Measurements from ENCODE around the gene NFASC.

Gene NFASC

DNA sequence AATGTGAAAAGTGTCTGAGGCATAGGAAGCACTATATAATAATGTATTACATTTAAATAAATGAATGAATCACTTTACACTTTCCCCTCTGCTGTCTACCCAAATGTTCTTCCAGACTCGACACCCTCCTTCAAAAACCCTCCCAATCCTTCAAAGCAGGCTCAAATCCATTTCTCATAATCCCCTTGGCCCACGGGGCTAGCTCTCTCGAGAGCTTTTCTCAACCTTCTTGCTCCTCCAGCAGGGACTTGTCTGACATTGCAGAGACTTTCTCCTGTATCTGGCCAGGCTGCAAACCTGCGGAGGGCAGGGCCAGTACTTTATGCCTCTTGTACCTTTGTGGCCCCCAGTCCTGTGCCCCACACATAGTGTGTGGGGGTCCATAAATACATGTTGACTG is 158.3 kb downstream of the NFASC start:
- TF ChIP-seq CTCF (conservative IDR thresholded peaks at IDR 0.05; ENCODE audit: low read length), result no peak
- no peak overlapping the region for H3K4me3 ChIP-seq (ENCODE audit: low read length)
- DNase-seq (ENCODE audit: low read depth), result no peak

DNA sequence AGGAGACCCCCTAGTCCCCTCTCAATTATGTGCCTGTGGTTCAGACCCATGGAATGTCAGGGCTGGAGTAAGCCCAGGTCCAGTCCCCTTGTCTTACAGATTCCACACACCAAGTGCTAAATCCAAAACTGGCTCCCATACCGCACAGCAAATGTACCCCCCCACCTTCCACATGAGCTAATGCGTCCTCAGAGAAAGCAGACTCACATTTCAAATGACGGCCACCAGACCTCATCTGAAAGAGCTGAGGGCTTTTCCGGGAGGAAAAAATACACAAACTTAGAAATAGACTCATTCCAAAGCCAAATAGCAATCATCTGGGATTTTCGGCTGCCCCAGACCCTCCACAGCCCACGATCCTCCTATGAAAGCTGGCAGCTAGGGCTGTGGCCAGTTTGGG is 159.6 kb downstream of the NFASC start:
- no peak for TF ChIP-seq CTCF (conservative IDR thresholded peaks at IDR 0.05; ENCODE audit: low read length)
- H3K4me3 ChIP-seq (ENCODE audit: low read length), result no peak overlapping the region

GRCh38 chr1:205030896-205031295 is 160.2 kb downstream of the NFASC start:
- no peak overlapping the region for H3K4me3 ChIP-seq (ENCODE audit: low read length)
- no peak for TF ChIP-seq CTCF (conservative IDR thresholded peaks at IDR 0.05; ENCODE audit: low read length)
- DNase-seq (ENCODE audit: low read depth), result no peak

More for the DNA sequence above, 159.6 kb downstream of the NFASC start:
- DNase-seq (ENCODE audit: low read depth), result no peak

- H3K4me3 ChIP-seq (ENCODE audit: low read length), result no peak overlapping the region
- TF ChIP-seq CTCF (conservative IDR thresholded peaks at IDR 0.05; ENCODE audit: low read length), result no peak
- no peak for DNase-seq (ENCODE audit: low read depth)
Measured at GRCh38 chr1:205032508-205032907, 161.8 kb downstream of the NFASC start.

- no peak overlapping the region for H3K4me3 ChIP-seq (ENCODE audit: low read length)
- no peak for TF ChIP-seq CTCF (conservative IDR thresholded peaks at IDR 0.05; ENCODE audit: low read length)
- no peak for DNase-seq (ENCODE audit: low read depth)
Measured at GRCh38 chr1:205037539-205037938, 166.9 kb downstream of the NFASC start.

DNA sequence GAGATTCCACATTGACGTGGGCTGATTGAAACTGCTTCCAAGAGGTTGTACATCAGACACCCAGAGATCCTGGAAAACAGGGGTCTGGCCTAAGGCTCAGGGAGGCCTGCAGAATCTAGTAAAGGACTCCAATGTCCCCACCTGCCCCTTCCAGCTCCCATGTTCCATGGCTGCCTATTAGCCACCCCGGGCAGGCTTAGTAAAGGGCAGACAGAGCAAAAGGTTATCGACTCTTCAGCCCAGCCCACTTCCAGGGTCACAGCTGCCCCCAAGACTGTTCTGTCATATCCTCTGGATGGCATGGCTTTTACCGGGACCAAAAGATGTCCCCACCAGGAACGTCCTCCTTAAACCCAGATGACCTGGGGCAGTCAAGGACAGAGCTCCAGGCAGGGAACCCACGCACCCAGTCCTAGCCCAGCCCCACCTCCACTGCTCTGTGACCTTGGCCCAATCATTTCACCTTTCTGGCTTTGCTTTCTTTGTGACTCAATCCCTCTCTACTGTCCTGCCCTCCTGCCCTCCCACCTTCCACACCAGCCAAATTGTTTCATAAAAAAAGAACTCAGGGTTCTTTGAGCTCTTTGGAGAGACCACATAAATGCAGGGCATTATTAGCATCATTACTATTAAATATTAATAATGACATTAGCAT is 167.6 kb downstream of the NFASC start:
- TF ChIP-seq CTCF (conservative IDR thresholded peaks at IDR 0.05; ENCODE audit: low read length), result no peak
- H3K4me3 ChIP-seq (ENCODE audit: low read length), result no peak overlapping the region
- DNase-seq (ENCODE audit: low read depth), result no peak

DNA sequence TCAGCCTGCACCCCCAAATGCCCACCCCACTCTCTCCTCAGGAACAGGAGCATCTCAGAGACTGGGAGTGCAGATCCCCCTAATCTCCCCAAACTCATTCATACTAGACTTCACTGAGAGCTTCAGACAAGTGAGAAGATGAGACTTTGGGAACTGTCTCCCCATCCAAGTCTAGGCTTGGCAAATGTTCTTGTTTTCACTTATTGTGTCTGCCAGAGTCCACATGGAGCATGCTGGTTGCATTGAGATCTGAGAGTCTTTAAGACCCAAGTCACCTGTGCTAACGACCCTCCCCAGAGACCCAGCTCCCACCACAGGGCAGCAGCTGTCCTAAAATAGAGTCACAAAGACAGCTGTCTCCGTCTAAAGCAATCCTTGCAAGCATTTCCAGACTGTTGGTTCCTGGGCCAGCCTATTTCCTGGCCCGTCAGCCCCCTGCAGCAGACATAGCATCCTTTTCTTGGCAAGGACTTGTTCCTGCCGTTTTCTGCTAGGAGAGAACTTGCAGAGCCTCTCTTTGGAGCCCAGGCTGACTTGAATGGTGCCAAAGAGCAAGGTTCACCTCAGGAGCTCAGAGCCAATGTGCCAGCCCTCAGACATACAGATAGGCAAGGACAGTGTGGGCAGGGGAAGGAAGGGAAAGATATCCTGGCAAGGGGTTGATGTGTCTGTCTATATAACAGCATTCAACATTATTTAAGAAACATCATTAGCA is 170.5 kb downstream of the NFASC start:
- no peak for DNase-seq (ENCODE audit: low read depth)
- TF ChIP-seq CTCF (conservative IDR thresholded peaks at IDR 0.05; ENCODE audit: low read length), result no peak
- H3K4me3 ChIP-seq (ENCODE audit: low read length), result no peak overlapping the region
